ELR (cell line): ENCODE data around the gene C1QTNF5.
A peak's percentile ranks its signal among the peaks of the same experiment; 100 is the strongest.

Experiments used
- DNase-seq: peaks from one replicate; pipeline ENCODE4 v3.0.0-alpha.2; 2015; ENCODE audit warnings: low read depth

The C1QTNF5 gene

GRCh38 chr11:119295178-119295577 is 45.5 kb downstream of the C1QTNF5 start:
- peak; percentile 40 for DNase-seq

DNA sequence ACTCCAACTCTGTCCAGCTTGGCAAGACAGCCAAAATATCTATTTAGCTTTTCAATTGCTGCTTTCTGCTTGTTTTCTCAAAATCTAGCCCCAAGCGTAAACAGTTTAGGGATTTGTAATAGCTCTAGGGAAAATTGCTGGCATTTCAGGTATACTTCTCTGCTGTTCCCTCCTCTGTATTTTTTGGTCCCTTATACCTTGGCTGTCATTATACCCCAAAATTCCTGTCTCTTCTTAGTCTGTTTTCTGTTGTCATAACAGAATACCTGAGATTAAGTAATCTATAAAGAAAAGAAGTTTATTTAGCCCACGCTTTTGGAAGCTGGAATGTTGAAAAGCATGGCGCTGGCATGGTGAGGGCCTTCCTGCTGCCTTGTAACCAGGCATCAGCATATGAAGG is 47.2 kb downstream of the C1QTNF5 start:
- no peak for DNase-seq

DNA sequence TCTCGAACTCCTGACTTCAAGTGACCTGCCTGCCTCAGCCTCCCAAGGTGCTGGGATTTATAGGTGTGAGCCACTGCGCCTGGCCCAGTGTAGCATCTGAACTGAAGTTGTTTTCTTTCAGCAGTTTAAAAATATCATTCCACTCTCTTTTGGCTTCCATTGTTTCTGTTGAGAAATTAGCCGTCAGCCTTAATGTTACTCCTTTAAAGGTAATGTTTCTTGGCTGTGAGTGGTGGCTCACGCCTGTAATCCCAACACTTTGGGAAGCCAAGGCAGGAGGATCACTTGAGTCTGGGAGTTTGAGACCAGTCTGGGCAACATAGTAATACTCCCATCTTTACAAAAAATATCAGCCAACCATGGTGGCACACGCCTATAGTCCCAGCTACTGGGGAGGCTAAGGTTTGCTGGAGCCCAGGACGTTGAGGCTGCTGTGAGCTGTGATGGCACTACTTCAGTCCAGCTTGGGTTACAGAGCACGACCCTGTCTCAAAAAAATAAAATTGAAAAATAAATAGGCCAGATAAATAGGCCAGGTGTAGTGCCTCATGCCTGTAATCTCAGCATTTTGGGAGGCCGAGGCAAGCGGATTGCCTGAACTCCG is 49.7 kb downstream of the C1QTNF5 start:
- no peak for DNase-seq
